ENCODE data around the gene IRX5. TPM values are rescaled to one million over a fixed set of nuclear protein-coding genes. Genes with fewer than 3 reads are reported as not detected.

The IRX5 gene
- total RNA-seq, 1 donor = not detected

DNA sequence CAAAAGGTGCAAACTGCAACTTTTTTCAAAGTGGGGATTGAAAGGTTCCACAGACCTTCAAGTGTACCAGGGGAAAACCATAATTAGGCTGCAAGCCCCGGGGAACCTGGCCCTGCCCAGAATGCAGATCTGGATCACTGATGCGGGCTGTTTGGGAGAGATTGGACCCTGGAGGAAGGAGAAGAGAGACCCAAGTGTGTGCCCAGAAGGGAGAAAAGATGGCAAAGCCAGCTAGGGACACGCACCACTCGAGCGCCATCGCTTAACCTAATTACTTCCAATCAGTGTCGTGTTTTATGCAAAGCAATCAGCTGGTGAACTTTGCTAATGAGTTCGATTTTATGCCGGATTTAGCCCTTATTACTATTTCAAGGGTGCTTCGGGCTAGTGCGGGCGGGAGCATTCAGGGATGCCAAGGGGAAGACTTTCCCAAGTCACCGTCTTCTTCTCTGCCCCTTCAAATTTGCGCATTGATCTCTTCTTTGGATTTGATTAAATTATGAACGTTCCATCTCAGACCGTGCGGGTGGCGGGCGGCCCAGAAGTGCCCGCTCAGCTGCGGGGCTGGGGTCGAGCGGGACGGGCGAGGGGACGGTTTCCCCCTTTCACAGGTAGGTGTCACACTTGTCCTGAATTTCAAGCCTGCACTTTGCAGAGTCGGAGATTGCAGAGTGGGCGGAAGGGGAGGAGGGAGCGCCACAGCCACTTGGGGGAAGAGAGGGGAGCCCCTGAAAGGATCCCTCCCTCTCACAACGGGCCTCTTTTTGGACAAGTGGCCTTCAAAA lies 4.0 kb downstream of the IRX5 start:
- no peak overlapping the region for H3K4me3 ChIP-seq (ENCODE audit: low read depth, low read length)
- DNase-seq (ENCODE audit: low read depth) = no peak

DNA sequence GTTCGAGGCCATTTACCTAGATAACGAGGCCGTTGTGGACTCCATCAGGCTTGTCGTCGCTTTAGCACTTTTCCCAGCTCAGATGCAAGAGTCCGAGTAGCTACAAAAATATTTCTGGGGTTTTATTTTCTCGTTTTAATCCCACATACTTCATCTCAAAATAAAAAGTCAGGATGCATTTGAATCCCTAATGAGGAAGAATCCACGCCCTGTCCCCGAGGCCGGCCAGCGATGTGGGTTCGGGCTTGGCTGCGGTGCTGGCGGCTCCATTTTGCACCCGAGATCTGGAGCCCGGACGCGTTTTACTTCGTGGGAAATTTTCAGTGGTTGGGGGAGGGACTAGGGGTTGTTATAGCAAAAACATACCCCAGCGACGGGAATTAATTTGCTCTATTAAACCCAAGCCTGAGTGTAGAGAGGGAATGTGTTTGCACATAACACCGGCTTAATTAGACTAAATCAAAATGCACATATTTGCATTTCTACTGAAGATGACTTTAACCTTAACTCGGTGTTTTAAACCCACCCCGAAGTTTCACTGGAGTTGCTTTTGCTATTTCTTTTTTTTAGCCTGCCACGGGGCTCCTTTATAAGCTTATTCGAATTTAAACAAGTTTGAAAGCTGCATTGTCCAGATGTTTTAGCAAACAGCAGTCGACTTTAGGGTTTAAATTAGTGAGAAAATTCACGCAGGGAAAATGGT lies 4.8 kb downstream of the IRX5 start:
- TF ChIP-seq CTCF (IDR thresholded peaks at IDR 0.05; ENCODE audit: insufficient read depth, low read depth, low read length) = no peak
- no peak overlapping the region for H3K4me3 ChIP-seq (ENCODE audit: low read depth, low read length)
- no peak for DNase-seq (ENCODE audit: low read depth)

More for the DNA sequence above, 4.0 kb downstream of the IRX5 start:
- TF ChIP-seq CTCF (IDR thresholded peaks at IDR 0.05; ENCODE audit: insufficient read depth, low read depth, low read length) = no peak

GRCh38 chr16:54936201-54936978 lies 5.7 kb downstream of the IRX5 start:
- no peak overlapping the region for H3K4me3 ChIP-seq (ENCODE audit: low read depth, low read length)
- TF ChIP-seq CTCF (IDR thresholded peaks at IDR 0.05; ENCODE audit: insufficient read depth, low read depth, low read length) = no peak

DNA sequence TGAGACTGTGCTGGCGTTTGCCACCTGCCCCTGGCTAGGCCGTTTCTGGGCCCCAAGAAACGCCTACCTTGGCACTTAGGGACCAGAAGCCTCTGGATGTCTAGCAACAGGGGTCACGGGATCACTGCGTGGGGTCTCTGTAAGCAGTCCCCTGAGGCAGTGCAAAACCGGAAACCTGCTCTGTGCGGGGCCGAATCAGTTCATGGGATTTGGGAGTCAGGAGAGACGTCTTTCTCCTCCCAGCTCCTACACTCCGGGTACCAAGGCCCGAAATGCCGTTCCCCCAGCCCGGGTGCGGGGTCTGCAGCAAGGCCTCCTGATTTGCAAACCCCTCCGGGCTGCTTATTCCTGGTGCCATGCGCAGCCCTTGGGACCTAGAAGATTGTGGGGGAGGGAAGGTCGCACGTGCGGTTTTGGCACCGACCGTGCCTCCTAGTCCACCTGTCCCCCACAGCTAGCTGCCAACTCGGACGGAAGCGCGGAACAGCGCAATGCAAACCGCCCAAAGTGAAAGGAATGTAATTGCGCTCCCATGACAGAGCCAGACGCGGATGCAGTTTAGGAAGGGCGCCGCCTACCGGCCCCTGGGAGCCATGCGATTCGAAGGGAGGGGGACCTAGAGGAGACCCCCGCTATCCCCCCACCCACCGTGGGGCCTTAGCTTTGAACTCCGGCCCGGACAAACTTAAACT lies 6.5 kb downstream of the IRX5 start:
- peak; percentile 55 for TF ChIP-seq CTCF (IDR thresholded peaks at IDR 0.05; ENCODE audit: insufficient read depth, low read depth, low read length)
- peak overlapping the region; percentile 3 for H3K4me3 ChIP-seq (ENCODE audit: low read depth, low read length)
- DNase-seq (ENCODE audit: low read depth) = no peak

More at GRCh38 chr16:54936201-54936978, 5.7 kb downstream of the IRX5 start:
- peak; percentile 37 for DNase-seq (ENCODE audit: low read depth)

DNA sequence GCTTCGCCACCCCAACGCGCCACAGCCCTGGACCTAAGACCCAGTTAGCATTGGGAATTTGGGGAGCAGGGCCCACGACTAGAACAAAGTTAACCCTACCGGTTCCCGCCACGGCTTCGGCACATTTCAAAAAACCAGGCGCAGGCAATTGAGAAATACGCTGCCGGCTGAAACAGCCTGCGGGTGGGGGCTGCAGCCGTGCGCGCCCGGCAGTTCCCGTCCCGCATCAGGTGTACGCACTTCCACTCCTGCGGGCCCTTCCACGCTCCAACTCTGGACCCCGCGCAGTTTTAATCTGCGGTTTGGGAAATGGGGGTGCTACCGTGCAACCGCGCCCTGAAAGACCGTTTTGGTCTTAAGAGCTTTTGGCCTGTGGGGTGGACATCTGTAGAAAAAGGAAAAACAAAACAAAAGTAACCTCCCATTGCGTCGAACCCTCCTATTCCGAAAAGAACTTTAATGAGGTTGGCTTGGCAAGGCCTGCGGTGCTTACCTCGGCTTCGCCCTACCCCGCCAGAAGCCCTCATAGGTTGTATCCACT lies 7.1 kb downstream of the IRX5 start:
- DNase-seq (ENCODE audit: low read depth) = no peak
- no peak overlapping the region for H3K4me3 ChIP-seq (ENCODE audit: low read depth, low read length)
- peak; percentile 3 for TF ChIP-seq CTCF (IDR thresholded peaks at IDR 0.05; ENCODE audit: insufficient read depth, low read depth, low read length)

Data from fibroblast of villous mesenchyme (primary cell).